HG02938 (cell line): ENCODE results near the gene EPM2A.
"Not testable (repeated sequence)": the region's sequence is repeated elsewhere in the genome, so short reads cannot be mapped to it uniquely, and the experiment has no call there.

Experiments used
- ATAC-seq: cut with Tn5 transposase; IDR thresholded peaks from one replicate; pipeline ENCODE4 v1.9.1; 2021; ENCODE audit warnings: mild to moderate bottlenecking, moderate library complexity; ENCODE audit not compliant: unreplicated experiment

Gene EPM2A

GRCh38 chr6:145733207-145733606, 2.1 kb downstream of the EPM2A start:
- ATAC-seq, result no peak

- ATAC-seq, result no peak
These were observed 3.9 kb downstream of the EPM2A start for GRCh38 chr6:145731447-145731846.

GRCh38 chr6:145729887-145730286, 5.4 kb downstream of the EPM2A start:
- no peak for ATAC-seq

- ATAC-seq, result no peak
These were observed 6.6 kb downstream of the EPM2A start for GRCh38 chr6:145728444-145729385.

- no peak for ATAC-seq
These were observed 7.4 kb downstream of the EPM2A start for GRCh38 chr6:145727817-145728388.

- no peak for ATAC-seq
These were observed 9.8 kb downstream of the EPM2A start for GRCh38 chr6:145725570-145725969.

GRCh38 chr6:145723646-145724045, 11.7 kb downstream of the EPM2A start:
- no peak for ATAC-seq

- ATAC-seq, result no peak
These were observed 13.1 kb downstream of the EPM2A start for GRCh38 chr6:145722190-145722589.

- no peak for ATAC-seq
These were observed 14.2 kb downstream of the EPM2A start for GRCh38 chr6:145721144-145721543.

- ATAC-seq, result no peak
These were observed 19.9 kb downstream of the EPM2A start for GRCh38 chr6:145715426-145715825.

- ATAC-seq, result no peak
These were observed 20.6 kb downstream of the EPM2A start for GRCh38 chr6:145714731-145715130.

- no peak for ATAC-seq
These were observed 21.5 kb downstream of the EPM2A start for GRCh38 chr6:145713773-145714172.

- no peak for ATAC-seq
These were observed 23.9 kb downstream of the EPM2A start for GRCh38 chr6:145711372-145711771.

- no peak for ATAC-seq
These were observed 27.9 kb downstream of the EPM2A start for GRCh38 chr6:145707397-145707796.

GRCh38 chr6:145705561-145705960, 29.8 kb downstream of the EPM2A start:
- ATAC-seq, result no peak

- no peak for ATAC-seq
These were observed 31.1 kb downstream of the EPM2A start for GRCh38 chr6:145704143-145704781.

- ATAC-seq, result no peak
These were observed 35.9 kb downstream of the EPM2A start for GRCh38 chr6:145699462-145699861.

- ATAC-seq, result not testable (repeated sequence)
These were observed 37.9 kb downstream of the EPM2A start for GRCh38 chr6:145697401-145697800.

GRCh38 chr6:145694083-145694737, 41.1 kb downstream of the EPM2A start:
- ATAC-seq, result no peak

GRCh38 chr6:145690969-145691368, 44.4 kb downstream of the EPM2A start:
- no peak for ATAC-seq

GRCh38 chr6:145689529-145689928, 45.8 kb downstream of the EPM2A start:
- no peak for ATAC-seq
